Fibroblast of skin of left quadriceps (primary cell): ENCODE measurements around the gene PEAR1.

Experiments
- DNase-seq, 2 experiments: peaks; one replicate each; pipeline ENCODE4 v3.0.0-alpha.2; 2013; ENCODE audit warnings: low read depth in 2 of 2

The PEAR1 gene

DNA sequence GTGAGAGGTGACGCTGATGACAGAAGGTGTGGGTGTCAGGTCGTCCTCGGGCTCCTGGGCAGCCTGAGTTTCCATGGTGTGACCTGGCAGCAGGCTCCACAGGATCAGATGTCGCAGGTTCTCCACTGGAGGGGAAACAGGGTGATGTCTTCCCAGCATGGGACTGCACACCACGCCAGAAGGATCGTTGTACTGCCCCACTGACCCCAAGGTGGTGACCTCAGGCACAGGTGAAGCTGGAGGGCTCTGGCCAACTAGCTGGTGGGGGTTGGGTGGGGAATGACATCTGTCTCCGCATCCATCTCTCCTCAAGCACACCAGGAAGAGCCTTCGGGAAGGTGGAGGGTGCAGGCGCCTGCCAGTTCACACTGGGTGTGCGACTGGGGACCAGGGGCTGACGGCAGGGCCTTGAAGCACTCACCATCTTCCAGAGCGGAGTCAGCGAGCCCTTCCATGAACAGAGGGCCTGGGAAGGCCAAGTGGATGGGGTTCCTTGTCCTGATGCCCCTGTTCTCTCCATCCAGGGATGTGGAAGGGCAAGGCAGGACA lies 46.3 kb downstream of the PEAR1 start:
- no peak for DNase-seq

DNA sequence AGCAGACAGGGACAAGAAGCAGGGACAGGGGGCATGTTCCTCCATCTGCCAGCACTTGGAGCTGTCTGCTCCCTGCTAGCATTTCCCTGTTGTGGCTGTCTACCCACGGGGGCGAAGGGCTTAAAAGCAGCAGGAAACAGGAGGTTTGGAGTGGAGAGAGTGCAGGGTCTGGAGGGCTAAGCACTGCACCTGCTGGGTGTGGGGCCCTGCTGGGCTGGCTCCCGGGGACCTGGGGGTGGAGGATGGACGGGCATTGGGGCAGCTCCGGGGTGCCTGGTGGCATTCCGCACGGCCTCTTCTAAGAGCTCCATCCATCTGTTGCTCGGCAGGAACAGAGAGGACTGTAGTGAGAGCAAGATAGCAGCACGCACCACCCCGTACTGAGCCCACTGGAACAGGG lies 48.2 kb downstream of the PEAR1 start:
- DNase-seq: no peak

DNA sequence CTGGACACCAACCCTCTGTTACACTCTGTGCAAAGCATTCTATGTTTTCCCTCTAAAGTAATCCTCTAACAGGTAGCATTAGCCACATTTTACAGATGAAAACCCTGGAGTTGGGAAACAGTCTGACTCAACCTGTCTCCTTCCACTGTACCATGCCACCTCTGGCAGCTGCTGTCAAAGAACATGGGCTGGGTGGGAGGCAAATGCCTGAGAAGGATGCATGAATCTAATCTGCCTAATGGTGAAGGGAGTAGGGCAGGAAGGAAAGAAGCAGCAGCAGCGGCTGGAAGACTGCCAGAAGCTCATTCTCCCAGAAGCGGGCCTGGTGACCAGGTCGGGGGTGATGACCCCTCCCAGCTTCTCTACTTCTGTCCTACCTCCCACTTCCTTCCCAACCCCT lies 48.7 kb downstream of the PEAR1 start:
- no peak for DNase-seq

- DNase-seq: no peak
Measured at GRCh38 chr1:156942576-156942975, 49.1 kb downstream of the PEAR1 start.

- no peak for DNase-seq
Measured at GRCh38 chr1:156943756-156944155, 50.2 kb downstream of the PEAR1 start.

- no peak for DNase-seq
Measured at GRCh38 chr1:156944268-156944667, 50.8 kb downstream of the PEAR1 start.

DNA sequence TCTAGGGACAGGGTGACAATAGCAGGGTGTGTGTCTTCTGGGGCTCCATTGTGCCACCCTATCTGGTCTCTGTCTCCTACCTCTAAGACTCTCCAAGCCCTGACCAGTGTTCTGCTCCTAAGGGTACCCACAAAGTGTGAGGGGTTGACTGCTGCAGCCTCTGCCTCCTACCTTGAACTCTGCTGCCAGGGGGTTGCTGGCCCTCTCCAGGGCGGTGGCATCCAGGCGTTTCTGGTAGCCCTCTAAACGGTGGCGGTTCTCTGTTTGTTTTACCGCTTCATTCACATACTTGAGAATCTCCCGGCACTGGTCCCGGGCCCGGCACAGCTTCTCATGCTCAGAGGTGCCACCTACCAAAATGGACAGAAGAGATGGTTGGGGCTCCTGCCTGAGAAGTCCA lies 51.3 kb downstream of the PEAR1 start:
- DNase-seq: no peak

DNA sequence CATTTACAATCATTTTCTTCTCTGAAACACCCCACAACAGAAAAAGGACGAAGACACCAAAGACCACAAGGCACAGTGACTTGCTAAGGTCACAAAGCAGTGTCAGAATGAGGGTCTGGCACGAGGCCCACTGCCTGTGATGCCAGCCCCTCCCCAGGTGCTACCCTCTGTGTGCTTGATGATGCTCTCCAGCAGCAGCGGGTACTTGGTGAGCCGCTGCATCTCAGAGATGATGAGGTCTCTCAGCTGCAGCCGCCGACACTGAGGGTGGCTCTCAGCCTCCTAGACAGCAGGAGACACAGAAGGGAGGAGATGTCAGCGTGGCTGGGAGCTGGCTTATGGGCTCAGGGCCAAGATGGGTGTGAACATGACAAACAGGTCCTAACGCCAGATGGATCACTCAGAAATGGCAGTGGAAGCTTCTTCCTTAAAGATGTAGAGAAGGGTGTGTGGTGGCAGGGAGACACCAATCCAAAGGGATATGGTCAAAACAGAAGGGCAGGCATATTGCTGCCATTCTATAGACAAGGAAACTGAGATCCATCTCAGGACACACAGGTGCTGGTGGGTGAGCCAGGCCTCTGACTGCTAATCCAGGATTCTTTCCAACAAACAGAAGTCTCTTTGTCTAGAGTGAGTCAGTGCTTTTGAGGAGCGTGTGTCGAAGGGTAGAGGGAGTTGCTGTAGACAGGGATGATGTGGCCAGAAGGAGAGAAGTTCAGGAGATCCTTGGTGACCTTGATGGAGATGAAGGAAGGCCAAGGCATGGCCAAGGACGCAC lies 52.6 kb downstream of the PEAR1 start:
- no peak for DNase-seq

- DNase-seq: no peak
Measured at GRCh38 chr1:156947127-156947526, 53.6 kb downstream of the PEAR1 start.

- no peak for DNase-seq
Measured at GRCh38 chr1:156947818-156948525, 54.5 kb downstream of the PEAR1 start.

GRCh38 chr1:156948708-156949107 lies 55.2 kb downstream of the PEAR1 start:
- no peak for DNase-seq

GRCh38 chr1:156949127-156949526 lies 55.6 kb downstream of the PEAR1 start:
- DNase-seq: no peak

DNA sequence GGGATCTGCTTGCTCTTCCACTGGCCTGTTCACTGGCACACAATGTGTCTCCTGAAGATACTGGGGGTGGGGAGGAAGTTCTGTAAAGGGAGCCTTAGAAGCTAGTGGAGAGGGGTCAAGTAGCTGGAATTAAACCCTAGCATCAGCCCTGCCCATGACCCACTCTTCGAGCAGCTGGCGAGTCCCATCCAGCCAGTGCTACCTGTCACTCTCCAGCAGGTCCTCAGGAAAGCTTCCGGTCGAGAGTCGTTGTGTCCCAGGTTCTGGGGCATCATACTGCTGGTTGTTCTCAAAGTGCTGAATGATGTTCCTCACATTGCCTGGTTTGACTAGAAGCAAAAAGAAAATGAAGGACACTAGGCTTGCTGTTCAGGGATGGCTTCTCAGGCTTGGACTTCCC lies 57.9 kb downstream of the PEAR1 start:
- DNase-seq: no peak

DNA sequence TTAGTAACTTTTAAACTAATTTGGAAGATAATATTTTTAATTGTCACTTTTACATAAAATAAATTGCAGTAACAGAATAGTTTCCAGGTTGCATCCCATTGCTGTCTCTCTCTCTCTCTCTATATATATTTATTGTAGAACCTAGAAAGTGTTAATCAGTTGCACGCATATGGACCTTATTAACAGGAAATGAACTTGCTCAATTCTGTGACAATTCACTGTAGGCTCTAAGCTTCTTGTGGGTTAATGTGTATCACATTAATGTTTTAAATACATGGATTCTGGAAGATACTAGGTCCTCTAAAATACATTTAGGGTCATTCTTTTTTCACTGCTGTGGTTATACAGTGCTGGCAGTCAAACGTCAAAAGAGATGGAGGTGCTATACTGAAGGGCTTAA lies 60.1 kb downstream of the PEAR1 start:
- peak in 1 of 2 experiments; percentile 7 for DNase-seq

GRCh38 chr1:156956333-156956732 lies 62.8 kb downstream of the PEAR1 start:
- DNase-seq: no peak

GRCh38 chr1:156957634-156958033 lies 64.1 kb downstream of the PEAR1 start:
- DNase-seq: no peak

GRCh38 chr1:156958247-156958714 lies 64.8 kb downstream of the PEAR1 start:
- no peak for DNase-seq

GRCh38 chr1:156959414-156959813 lies 65.9 kb downstream of the PEAR1 start:
- DNase-seq: peak; percentile 67 to 72

GRCh38 chr1:156959925-156960324 lies 66.4 kb downstream of the PEAR1 start:
- no peak for DNase-seq

DNA sequence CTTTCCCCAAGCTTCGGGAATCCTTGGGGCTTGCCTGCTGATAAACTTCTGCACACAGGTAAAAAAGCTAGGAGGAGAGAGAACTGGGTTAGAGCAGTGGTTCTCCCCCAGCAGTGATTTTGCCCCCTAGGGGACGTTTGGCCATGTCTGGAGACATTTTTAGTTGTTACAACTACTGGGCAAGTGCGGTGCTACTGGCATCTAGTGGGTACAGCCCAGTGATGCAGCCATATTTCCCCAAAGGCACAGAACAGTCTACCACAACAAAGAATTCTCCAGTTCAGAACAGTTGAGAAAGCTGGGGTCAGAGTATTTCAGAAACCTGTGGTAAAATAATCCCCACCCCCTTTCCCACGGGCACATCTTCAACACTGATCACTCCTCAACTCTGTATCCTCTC lies 68.2 kb downstream of the PEAR1 start:
- no peak for DNase-seq

DNA sequence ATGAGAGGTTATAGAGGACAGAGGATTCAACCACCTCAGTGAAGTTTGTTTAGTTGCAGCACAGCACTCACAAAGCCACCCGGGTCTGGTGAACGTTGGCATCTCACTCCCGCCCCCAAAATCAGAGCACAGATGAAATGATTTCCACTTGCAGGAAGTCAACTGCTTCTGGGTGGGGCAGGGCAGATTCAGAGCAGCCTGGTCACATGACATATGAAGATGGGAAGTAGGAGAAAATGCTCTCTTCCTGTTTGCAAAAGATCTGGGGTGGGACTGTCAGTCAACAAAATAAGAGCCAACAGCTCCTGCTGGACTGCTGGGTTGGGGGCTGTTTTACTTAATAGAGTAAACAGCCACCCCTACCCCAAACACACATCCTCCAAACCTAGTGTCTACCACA lies 70.1 kb downstream of the PEAR1 start:
- no peak for DNase-seq

- no peak for DNase-seq
Measured at GRCh38 chr1:156964441-156964840, 70.9 kb downstream of the PEAR1 start.
